H1 (cell line): ENCODE data around the gene GPD1. TPM values are rescaled to one million over a fixed set of nuclear protein-coding genes. Genes with fewer than 3 reads are reported as not detected.

ENCODE experiments used
- CTCF ChIA-PET: fragments of 300-600 bp; sonication (Branson Sonifier 250); formaldehyde crosslinking; loops from one replicate; lab custom pipeline; 2021; ENCODE audit not compliant: partially characterized antibody; lab: Charles Lee
- POLR2A ChIA-PET: fragments of 300-600 bp; sonication (Branson Sonifier 250); formaldehyde crosslinking; loops from one replicate; lab custom pipeline; 2021; ENCODE audit warnings: inconsistent platforms; ENCODE audit not compliant: partially characterized antibody; lab: Charles Lee
- DNase-seq, 2 experiments: peaks; one replicate each; pipeline versions ENCODE4 v3.0.0 to v3.0.0-alpha.2; 2010 to 2022; ENCODE audit warnings: low spot score in 2 of 2, low read depth in 1 of 2, mixed read lengths in 1 of 2
- FAIRE-seq: peaks from 2 replicates; lab custom pipeline; 2011; peaks lifted over from hg19 to GRCh38; lab: Jason Lieb, UNC
- H2AFZ ChIP-seq: 2 replicates; pipeline ENCODE4 v1.8.1; 2012; ENCODE audit warnings: low read length, inconsistent platforms
- H2AK5ac ChIP-seq: 2 replicates; pipeline ENCODE4 v1.6.1; 2013; ENCODE audit warnings: low read depth, low read length
- H2BK120ac ChIP-seq: replicated peaks from 2 replicates; pipeline ENCODE3; 2013; ENCODE audit warnings: low read depth, low read length, inconsistent platforms
- H2BK12ac ChIP-seq: 2 replicates; pipeline ENCODE4 v1.6.1; 2013; ENCODE audit warnings: low read depth, low read length
- H2BK15ac ChIP-seq: 2 replicates; pipeline ENCODE4 v1.6.1; 2013; ENCODE audit warnings: low read length
- H2BK20ac ChIP-seq: 2 replicates; pipeline ENCODE4 v1.6.1; 2013; ENCODE audit warnings: low read length
- H2BK5ac ChIP-seq: 2 replicates; pipeline ENCODE4 v1.6.1; 2013; ENCODE audit warnings: low read depth, low read length
- H3K14ac ChIP-seq: 2 replicates; pipeline ENCODE4 v1.6.1; 2013; ENCODE audit warnings: inconsistent platforms; ENCODE audit not compliant: insufficient read length
- H3K18ac ChIP-seq: 2 replicates; pipeline ENCODE4 v1.6.1; 2013; ENCODE audit warnings: low read length; ENCODE audit errors: extremely low read depth
- H3K23ac ChIP-seq: 2 replicates; pipeline ENCODE4 v1.6.1; 2013; ENCODE audit warnings: inconsistent platforms; ENCODE audit not compliant: insufficient read length
- H3K23me2 ChIP-seq: 2 replicates; pipeline ENCODE4 v1.6.1; 2013; ENCODE audit warnings: low read depth, low read length
- H3K27ac ChIP-seq: 2 replicates; pipeline ENCODE4 v1.6.1; 2011; ENCODE audit warnings: low read depth, low read length, inconsistent platforms
- H3K27me3 ChIP-seq, 4 experiments: replicated peaks in 1 of 4; 1 replicate in 1 of 4; 2 replicates in 3 of 4; pipeline versions ENCODE4 v1.6.1 to v1.8.1; 2011 to 2013; ENCODE audit warnings: low read length in 3 of 4, mild to moderate bottlenecking in 3 of 4, inconsistent platforms in 2 of 4, mixed read lengths in 2 of 4, moderate library complexity in 1 of 4; ENCODE audit not compliant: control insufficient read depth in 3 of 4, insufficient read depth in 3 of 4; ENCODE audit errors: extremely low read depth in 1 of 4
- H3K36me3 ChIP-seq, 4 experiments: 2 replicates each; pipeline versions ENCODE4 v1.6.1 to v1.8.1; 2011 to 2013; ENCODE audit warnings: mild to moderate bottlenecking in 4 of 4, low read length in 3 of 4, moderate library complexity in 2 of 4, control low read depth in 1 of 4, inconsistent platforms in 1 of 4; ENCODE audit not compliant: insufficient read depth in 4 of 4, control insufficient read depth in 2 of 4
- H3K4ac ChIP-seq: replicated peaks from 2 replicates; pipeline ENCODE3; 2013; ENCODE audit warnings: low read length, low read depth, mixed read lengths, inconsistent platforms; ENCODE audit not compliant: insufficient read length
- H3K4me1 ChIP-seq, 4 experiments: replicated peaks in 1 of 4; 1 replicate in 1 of 4; 2 replicates in 3 of 4; pipeline versions ENCODE4 v1.6.1 to v1.8.1; 2011 to 2013; ENCODE audit warnings: low read length in 3 of 4, inconsistent platforms in 2 of 4, mixed read lengths in 1 of 4; ENCODE audit not compliant: insufficient read depth in 4 of 4, control insufficient read depth in 3 of 4
- H3K4me2 ChIP-seq, 2 experiments: 2 replicates each; pipeline versions ENCODE4 v1.6.1 to v1.8.1; 2011 to 2013; ENCODE audit warnings: low read depth in 2 of 2, low read length in 2 of 2, control low read depth in 1 of 2, inconsistent platforms in 1 of 2, mild to moderate bottlenecking in 1 of 2; ENCODE audit not compliant: insufficient read depth in 1 of 2
- H3K4me3 ChIP-seq, 4 experiments: fragments of 200-600, 300-600 bp in 1 of 4; sonication (generic), shearing (Covaris generic), sonication (Bioruptor Twin) in 1 of 4; 2 replicates each; pipeline versions ENCODE4 v1.5.1 to v1.8.1; 2011 to 2016; ENCODE audit warnings: low read length in 4 of 4, low read depth in 3 of 4, control low read depth in 2 of 4, inconsistent platforms in 2 of 4, mild to moderate bottlenecking in 2 of 4, mixed read lengths in 1 of 4, moderate library complexity in 1 of 4; ENCODE audit not compliant: insufficient read depth in 2 of 4; ENCODE audit errors: extremely low read depth in 1 of 4
- H3K56ac ChIP-seq: replicated peaks from 2 replicates; pipeline ENCODE3; 2013; ENCODE audit warnings: low read depth, mild to moderate bottlenecking, mixed read lengths, low read length, inconsistent platforms; ENCODE audit not compliant: insufficient read length
- H3K79me1 ChIP-seq: 2 replicates; pipeline ENCODE4 v1.6.1; 2013; ENCODE audit warnings: low read depth, low read length, control low read depth
- H3K79me2 ChIP-seq, 2 experiments: 2 replicates each; pipeline versions ENCODE4 v1.6.1 to v1.8.1; 2012 to 2013; ENCODE audit warnings: low read length in 2 of 2, mild to moderate bottlenecking in 2 of 2, inconsistent platforms in 1 of 2; ENCODE audit not compliant: insufficient read depth in 2 of 2, control insufficient read depth in 1 of 2
- H3K9ac ChIP-seq, 4 experiments: replicated peaks in 1 of 4; 1 replicate in 1 of 4; 2 replicates in 3 of 4; pipeline versions ENCODE4 v1.6.1 to v1.8.1; 2011 to 2013; ENCODE audit warnings: low read depth in 3 of 4, low read length in 3 of 4, control low read depth in 2 of 4, mild to moderate bottlenecking in 2 of 4, moderate library complexity in 2 of 4, inconsistent platforms in 1 of 4; ENCODE audit errors: extremely low read depth in 1 of 4
- H3K9me3 ChIP-seq, 2 experiments: 2 replicates each; pipeline versions ENCODE4 v1.6.1 to v1.8.1; 2012 to 2013; ENCODE audit warnings: mild to moderate bottlenecking in 2 of 2, moderate library complexity in 2 of 2, control low read depth in 1 of 2, inconsistent platforms in 1 of 2, low read depth in 1 of 2, low read length in 1 of 2, mixed read lengths in 1 of 2; ENCODE audit not compliant: insufficient read depth in 2 of 2
- H4K20me1 ChIP-seq, 2 experiments: replicated peaks in 1 of 2; 2 replicates each; pipeline versions ENCODE3 to v1.8.1; 2011 to 2013; ENCODE audit warnings: inconsistent platforms in 2 of 2, low read length in 2 of 2, mild to moderate bottlenecking in 1 of 2; ENCODE audit not compliant: insufficient read depth in 2 of 2, control insufficient read depth in 1 of 2
- H4K5ac ChIP-seq: 2 replicates; pipeline ENCODE4 v1.6.1; 2013; ENCODE audit warnings: low read length, low read depth, mixed read lengths, inconsistent platforms; ENCODE audit not compliant: insufficient read length
- H4K8ac ChIP-seq: 2 replicates; pipeline ENCODE4 v1.8.0; 2013; ENCODE audit warnings: mild to moderate bottlenecking, moderate library complexity, low read length, inconsistent platforms; ENCODE audit not compliant: insufficient read depth; ENCODE audit errors: extremely low read depth
- H4K91ac ChIP-seq: replicated peaks from 2 replicates; pipeline ENCODE3; 2013; ENCODE audit warnings: low read length, mixed read lengths, inconsistent platforms; ENCODE audit not compliant: insufficient read length
- BCL11A ChIP-seq, 2 experiments: IDR thresholded peaks; one replicate each; pipeline ENCODE4 v1.6.1; 2011; ENCODE audit warnings: low read depth in 2 of 2, low read length in 2 of 2, mild to moderate bottlenecking in 2 of 2
- CBX8 ChIP-seq: fragments of 300-800, 300-1000 bp; sonication (generic); IDR thresholded peaks from 2 replicates; pipeline ENCODE4 v1.7.1; 2016; ENCODE audit warnings: low read depth, low read length, borderline replicate concordance
- CTCF ChIP-seq, 3 experiments: IDR thresholded peaks; 1 replicate in 2 of 3; 2 replicates in 1 of 3; pipeline versions ENCODE4 v1.5.1 to v1.6.1; 2011; ENCODE audit warnings: low read length in 3 of 3, mild to moderate bottlenecking in 3 of 3, inconsistent platforms in 2 of 3, low read depth in 1 of 3, moderate library complexity in 1 of 3; ENCODE audit not compliant: insufficient read depth in 1 of 3; ENCODE audit errors: control extremely low read depth in 1 of 3
- FOSL1 ChIP-seq: IDR thresholded peaks from 2 replicates; pipeline ENCODE4 v1.6.1; 2011; ENCODE audit warnings: mild to moderate bottlenecking, low read depth, low read length, moderate library complexity; ENCODE audit not compliant: insufficient read depth
- KDM4A ChIP-seq: IDR thresholded peaks from one replicate; pipeline ENCODE4 v1.7.1; 2012; ENCODE audit warnings: low read depth, mild to moderate bottlenecking, moderate library complexity, low read length, inconsistent platforms; ENCODE audit not compliant: severe bottlenecking
- NANOG ChIP-seq: IDR thresholded peaks from 2 replicates; pipeline ENCODE4 v1.6.1; 2011; ENCODE audit warnings: low read length, low read depth, mild to moderate bottlenecking, inconsistent platforms; ENCODE audit not compliant: insufficient read depth, poor library complexity, severe bottlenecking
- RBBP5 ChIP-seq: IDR thresholded peaks from 2 replicates; pipeline ENCODE4 v1.7.1; 2012; ENCODE audit warnings: low read depth, mild to moderate bottlenecking, inconsistent platforms, low read length, moderate library complexity, borderline replicate concordance
- SIRT6 ChIP-seq: IDR thresholded peaks from one replicate; pipeline ENCODE4 v1.7.1; 2012; ENCODE audit warnings: low read length, inconsistent platforms
- TBP ChIP-seq: IDR thresholded peaks from 2 replicates; pipeline ENCODE4 v1.6.1; 2011; ENCODE audit warnings: low read depth, low read length, improper control_type of control experiment
- TCF12 ChIP-seq: IDR thresholded peaks from 2 replicates; pipeline ENCODE4 v1.6.1; 2011; ENCODE audit warnings: low read depth, mild to moderate bottlenecking, low read length
- YY1 ChIP-seq: IDR thresholded peaks from 2 replicates; pipeline ENCODE4 v1.6.1; 2011; ENCODE audit warnings: low read depth, mild to moderate bottlenecking, low read length
- ZNF274 ChIP-seq: IDR thresholded peaks from 2 replicates; pipeline ENCODE4 v1.7.0; 2012; ENCODE audit warnings: low read length, borderline replicate concordance; ENCODE audit errors: extremely low read depth
- WGBS, 2 experiments: shearing (Covaris generic) in 1 of 2; methylation state at CpG; one replicate each; pipeline versions ENCODE4 v1.1.6 to v1.1.7; 2013 to 2015; ENCODE audit warnings: low lambda C conversion rate in 2 of 2, mixed read lengths in 2 of 2, inconsistent platforms in 1 of 2, low coverage in 1 of 2, missing lambda C conversion rate in 1 of 2; ENCODE audit not compliant: insufficient replicate concordance in 2 of 2, insufficient coverage in 1 of 2, insufficient read length in 1 of 2; ENCODE audit errors: extremely low coverage in 1 of 2, missing lambda C conversion rate in 1 of 2; 5-methylcytosine and 5-hydroxymethylcytosine counted together
- polyA plus RNA-seq, 7 experiments: library from polyadenylated mRNA; depleted of rRNA in 3 of 7; stranded (reverse) in 5 of 7; unstranded in 2 of 7; fragments of >200 nt in 5 of 7; fragments of 200-250 nt in 2 of 7; gene quantifications; 1 replicate in 5 of 7; 2 replicates in 1 of 7; 4 replicates in 1 of 7; pipeline versions ENCODE4 v1.2.1 to v1.2.3, GENCODE V29; 2011 to 2013; ENCODE audit warnings: missing spikeins in 2 of 7, mixed read lengths in 2 of 7
- total RNA-seq: library from RNA; stranded (reverse); fragmentation: NEBNext Ultra II Directional; extraction: Animal tissue kit (Norgen Biotek cat#: 25700); gene quantifications from 2 replicates; pipeline ENCODE4 v1.2.1, GENCODE V29; 2021

Gene GPD1
- total and polyA plus RNA-seq, 2 of the 8 experiments (the other 6 are each of a cell fraction or from before 2014, with no cell fraction given) = 0.45 to 0.74 TPM

- H3K4ac ChIP-seq = no peak overlapping the region
- H3K36me3 ChIP-seq = peaks cover 16 to 48% (median 31%) of the 10 kb centered on the region in 4 experiments; a peak in 7 of 8 replicates
- H3K79me2 ChIP-seq = no peaks in the 10 kb centered on the region
- no peak overlapping the region for H4K8ac ChIP-seq
- H2BK12ac ChIP-seq = no peak overlapping the region
- H3K4me2 ChIP-seq = no peak overlapping the region
- no peak overlapping the region for H3K18ac ChIP-seq
- DNase-seq (no peak), FAIRE-seq (no peak)
- no peak overlapping the region for H3K27ac ChIP-seq
- no peak overlapping the region for H4K5ac ChIP-seq
- H3K14ac ChIP-seq = no peak overlapping the region
- H2BK5ac ChIP-seq = no peak overlapping the region
- H3K4me1 ChIP-seq = no peaks in the 10 kb centered on the region
- H3K79me1 ChIP-seq = no peaks in the 10 kb centered on the region
- H3K9me3 ChIP-seq = no peaks in the 10 kb centered on the region
- H3K27me3 ChIP-seq = no peaks in the 10 kb centered on the region
- no peak overlapping the region for H4K91ac ChIP-seq
- no peak overlapping the region for H2AFZ ChIP-seq
- no peak overlapping the region for H2BK20ac ChIP-seq
- H3K23me2 ChIP-seq = no peaks in the 10 kb centered on the region
- 83% methylated on average over 3 of the region's 4 CpGs; no CpG with 5 or more reads in 1 of the 2 experiments for WGBS, 2 experiments
- peaks cover 0 to 3% of the 10 kb centered on the region in 2 experiments for H4K20me1 ChIP-seq
- no peak overlapping the region for H3K23ac ChIP-seq
- no peak overlapping the region for H2BK15ac ChIP-seq
- no peak overlapping the region for H2BK120ac ChIP-seq
- no peak overlapping the region for H2AK5ac ChIP-seq
- POLR2A ChIA-PET = interaction anchor here (0.5 to 4.2 kb wide), 11 partner anchors 9 to 1415 kb away, joined by 3 to 19 read pairs (median 4); partner anchors contain the start of genes CERS5, COX14 and GPD1
- no peak overlapping the region for H3K9ac ChIP-seq
- H3K56ac ChIP-seq = no peak overlapping the region
- CTCF ChIA-PET = interaction anchor here (0.6 to 4.2 kb wide), 8 partner anchors 14 to 185 kb away, joined by 3 to 38 read pairs (median 6); partner anchors contain the start of gene COX14
- H3K4me3 ChIP-seq = no peak overlapping the region
- TF ChIP-seq TCF12 (no peak), CTCF (IDR thresholded peaks at IDR 0.05; ENCODE audit: control extremely low read depth in 1 of 3, insufficient read depth in 1 of 3, low read depth in 1 of 3, low read length in 3 of 3) (no peak), FOSL1 (no peak), SIRT6 (no peak), RBBP5 (no peak), YY1 (no peak), KDM4A (no peak), NANOG (no peak), ZNF274 (no peak), CBX8 (no peak), BCL11A (IDR thresholded peaks at IDR 0.05; ENCODE audit: low read depth in 2 of 2, low read length in 2 of 2) (no peak), TBP (no peak)
Observed at GRCh38 chr12:50129290-50129689, 25.5 kb downstream of the GPD1 start.
